HG02840 (cell line): ENCODE measurements around the gene GALNT9.
"Not testable (repeated sequence)": the region's sequence is repeated elsewhere in the genome, so short reads cannot be mapped to it uniquely, and the experiment has no call there.

ENCODE experiments used
- ATAC-seq: cut with Tn5 transposase; IDR thresholded peaks from one replicate; pipeline ENCODE4 v1.9.1; 2021; ENCODE audit warnings: mild to moderate bottlenecking, moderate library complexity, moderate number of reproducible peaks; ENCODE audit not compliant: unreplicated experiment, low FRiP score

GALNT9 gene

DNA sequence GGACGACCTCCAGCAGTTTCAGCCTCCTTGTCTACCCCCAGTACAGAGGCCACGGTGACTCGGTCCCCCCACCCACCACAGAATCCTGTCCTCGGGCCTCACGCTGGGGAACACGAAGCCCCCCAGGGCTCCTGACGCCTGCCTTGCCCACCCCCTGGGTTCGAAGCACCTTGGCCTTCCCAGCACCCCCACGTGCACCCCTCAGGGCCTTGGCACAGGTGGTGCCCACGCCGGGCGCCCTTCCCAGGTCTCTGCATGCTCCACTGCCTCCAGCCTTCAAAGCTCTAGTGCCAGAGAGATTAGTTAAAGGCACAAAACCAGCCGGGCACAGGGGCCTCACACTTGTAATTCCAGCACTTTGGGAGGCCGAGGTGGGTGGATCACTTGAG is 123.3 kb downstream of the GALNT9 start:
- no peak for ATAC-seq

DNA sequence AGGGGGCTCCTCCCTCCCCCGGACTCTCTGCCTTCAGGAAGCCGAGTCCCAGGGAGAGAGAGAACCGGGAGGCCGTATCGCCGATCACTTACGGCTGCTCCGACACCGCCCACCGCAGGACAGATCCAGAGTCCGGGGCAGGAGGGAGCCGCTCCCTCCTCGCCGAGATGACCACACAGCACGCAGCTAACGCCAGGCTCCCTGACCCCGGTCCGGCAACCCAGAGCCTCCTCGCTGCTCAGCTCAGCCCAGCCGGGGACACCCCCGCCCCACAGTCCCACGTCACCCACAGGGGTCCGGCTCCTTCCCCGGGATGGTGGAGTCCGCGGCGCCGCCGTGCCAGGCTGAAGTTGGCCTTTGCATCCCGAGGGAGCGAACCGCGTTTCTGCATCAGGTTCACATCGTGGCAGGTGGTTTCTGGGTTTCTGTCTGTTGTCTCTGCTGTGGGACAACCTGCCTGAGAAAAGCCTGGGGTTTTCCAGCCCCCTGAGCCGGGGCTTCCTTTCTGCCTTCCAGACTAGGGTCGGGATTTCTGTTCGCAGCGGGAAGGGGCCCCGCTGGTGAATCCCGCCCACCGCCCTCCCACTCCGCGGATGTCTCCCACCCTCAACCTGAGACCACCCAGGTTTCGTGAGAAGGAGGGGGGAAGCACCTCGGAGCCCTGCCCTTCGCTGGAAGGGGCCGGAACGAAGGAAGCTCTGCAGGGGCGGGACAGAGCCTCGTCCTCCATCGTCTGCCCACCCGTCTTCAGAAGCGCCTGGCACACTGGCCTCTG is 123.9 kb downstream of the GALNT9 start:
- ATAC-seq = no peak

- ATAC-seq = no peak
Measured at GRCh38 chr12:132204793-132205270, 124.6 kb downstream of the GALNT9 start.

- no peak for ATAC-seq
Measured at GRCh38 chr12:132204063-132204792, 125.2 kb downstream of the GALNT9 start.

GRCh38 chr12:132202929-132203721 is 126.3 kb downstream of the GALNT9 start:
- ATAC-seq = no peak

DNA sequence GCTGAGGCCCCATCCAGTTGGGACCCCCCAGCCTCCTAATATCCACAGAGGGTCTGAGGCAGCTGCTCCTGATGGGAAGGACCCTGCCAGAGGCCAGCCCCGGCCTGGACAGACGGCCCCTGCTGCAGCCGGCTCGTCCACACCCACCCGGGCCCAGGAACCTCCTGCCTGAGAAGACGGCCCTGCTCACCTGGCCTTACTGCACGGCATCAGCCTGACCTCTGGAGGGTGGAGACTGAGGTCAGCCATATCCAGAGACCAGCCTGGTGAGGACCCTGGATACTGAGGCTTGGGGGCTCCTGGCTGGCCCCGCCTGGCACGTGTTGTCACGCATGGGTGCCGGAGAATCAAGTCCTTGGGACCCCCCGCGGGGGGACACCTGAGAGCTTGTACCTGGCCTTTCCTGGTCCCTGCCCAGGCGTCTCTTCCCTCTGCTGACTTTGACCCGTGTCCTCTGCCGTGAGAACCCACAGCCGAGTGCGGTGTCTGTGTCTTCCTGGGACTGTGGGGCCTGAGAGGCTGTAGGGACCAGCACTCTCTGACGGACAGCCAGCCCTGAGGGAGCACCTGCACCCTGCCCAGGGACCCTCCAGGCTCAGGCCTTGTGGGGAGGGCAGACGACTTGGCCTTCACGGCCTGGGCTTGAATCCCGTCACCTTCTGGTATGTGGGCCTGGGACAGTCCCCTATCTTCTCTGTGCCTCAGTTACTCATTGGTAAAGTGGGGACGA is 127.8 kb downstream of the GALNT9 start:
- no peak for ATAC-seq

GRCh38 chr12:132200800-132201199 is 128.6 kb downstream of the GALNT9 start:
- ATAC-seq = no peak

GRCh38 chr12:132199526-132200319 is 129.7 kb downstream of the GALNT9 start:
- ATAC-seq = no peak

DNA sequence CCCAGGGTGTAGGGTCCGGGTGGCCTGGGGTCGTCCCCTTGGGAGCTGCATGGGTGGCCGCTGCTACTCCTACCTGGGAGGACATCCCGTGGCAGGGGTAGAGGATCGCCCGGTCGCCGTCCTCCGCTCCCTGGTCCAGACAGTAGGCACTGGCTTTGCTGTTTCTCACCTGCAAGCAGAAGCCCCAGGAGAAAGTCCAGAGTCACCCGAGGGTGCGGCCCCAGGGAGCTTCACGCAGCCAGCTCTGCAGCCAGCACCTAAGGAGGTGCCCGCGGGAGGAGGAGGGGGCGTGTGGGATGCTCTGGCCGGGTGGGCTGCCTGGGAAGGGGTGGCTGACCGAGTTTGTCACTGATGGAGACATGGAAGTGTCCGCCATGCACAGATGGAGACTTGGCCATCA is 130.3 kb downstream of the GALNT9 start:
- ATAC-seq = no peak

- ATAC-seq = no peak
Measured at GRCh38 chr12:132197581-132198354, 131.6 kb downstream of the GALNT9 start.

DNA sequence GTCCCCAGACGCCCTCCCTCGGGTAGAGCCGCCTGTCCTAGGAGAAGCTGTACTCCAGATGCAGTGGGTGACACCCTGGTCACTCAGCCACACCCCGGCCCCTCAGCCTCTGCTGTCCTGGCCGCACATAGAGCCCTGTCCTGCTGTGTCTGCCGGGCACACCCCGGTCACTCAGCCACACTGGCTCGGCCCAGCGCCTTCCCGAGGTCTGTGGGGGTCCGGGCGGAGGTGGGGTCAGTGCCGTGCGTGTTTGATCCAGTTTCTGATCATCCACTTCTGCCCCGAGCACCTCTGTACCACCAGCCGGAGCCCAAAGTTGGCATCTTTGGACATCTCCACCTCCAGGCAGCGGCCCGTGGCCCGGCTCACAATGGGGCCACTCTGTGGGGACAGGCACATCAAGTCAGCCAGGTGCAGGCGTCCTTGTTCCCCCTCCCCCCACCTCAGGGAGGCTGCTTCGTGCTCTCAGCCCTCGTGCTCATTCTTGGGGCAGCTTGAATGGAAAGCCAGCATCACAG is 132.5 kb downstream of the GALNT9 start:
- no peak for ATAC-seq

DNA sequence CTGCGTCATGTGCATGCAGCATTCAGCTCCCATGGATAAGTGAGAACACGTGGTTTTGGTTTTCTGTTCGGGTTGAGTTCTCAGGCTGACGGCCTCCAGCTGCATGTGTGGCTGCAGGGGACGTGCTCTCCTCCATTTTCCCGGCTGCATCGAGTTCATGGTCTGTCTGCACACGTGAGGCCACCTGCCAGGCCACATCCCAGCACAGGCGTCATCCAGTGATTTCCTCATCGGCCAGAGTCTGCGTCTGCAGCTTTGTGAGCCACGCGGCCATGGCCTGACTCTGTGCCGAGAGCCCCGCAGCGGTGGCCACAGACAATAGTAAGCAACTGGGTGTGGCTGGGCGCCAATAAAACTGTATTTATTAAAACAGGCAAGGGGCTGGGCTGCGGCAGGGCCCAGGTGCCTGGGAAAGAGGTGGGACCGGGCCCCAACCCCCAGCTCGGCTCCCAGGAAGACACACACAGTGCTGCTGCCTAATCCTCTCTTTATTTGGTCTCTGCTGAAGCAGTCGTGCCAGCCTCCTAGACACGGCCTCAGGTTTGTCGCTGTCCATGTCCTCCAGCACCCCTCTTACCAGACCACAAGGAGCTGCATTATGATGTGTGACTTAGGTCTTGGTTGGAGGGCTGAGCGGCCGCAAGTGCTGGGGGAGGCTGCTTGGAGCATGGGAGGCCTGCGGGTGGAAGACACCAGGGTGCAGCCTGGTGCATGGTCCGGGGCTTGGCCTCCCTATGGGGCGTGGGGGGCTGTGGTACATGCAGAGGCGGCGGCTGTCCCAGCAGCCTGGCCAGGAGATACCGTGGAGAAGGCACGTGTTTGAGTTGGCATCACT is 133.1 kb downstream of the GALNT9 start:
- no peak for ATAC-seq

DNA sequence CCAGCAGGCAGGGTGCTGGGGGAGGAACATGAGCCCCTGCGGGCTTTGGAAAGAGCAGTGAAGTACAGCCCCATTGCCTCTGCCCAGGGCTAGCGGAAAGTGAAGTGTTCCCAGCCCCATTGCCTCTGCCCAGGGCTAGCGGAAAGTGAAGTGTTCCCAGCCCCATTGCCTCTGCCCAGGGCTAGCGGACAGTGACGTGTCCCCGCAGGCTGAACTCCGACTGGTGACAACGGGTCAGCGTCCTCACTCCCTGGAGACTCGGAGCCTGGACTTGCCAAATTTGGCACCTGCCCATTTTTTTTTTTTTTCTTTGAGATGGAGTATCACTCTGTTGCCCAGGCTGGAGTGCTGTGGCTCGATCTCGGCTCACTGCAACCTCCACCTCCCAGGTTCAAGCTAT is 134.1 kb downstream of the GALNT9 start:
- ATAC-seq = not testable (repeated sequence)

DNA sequence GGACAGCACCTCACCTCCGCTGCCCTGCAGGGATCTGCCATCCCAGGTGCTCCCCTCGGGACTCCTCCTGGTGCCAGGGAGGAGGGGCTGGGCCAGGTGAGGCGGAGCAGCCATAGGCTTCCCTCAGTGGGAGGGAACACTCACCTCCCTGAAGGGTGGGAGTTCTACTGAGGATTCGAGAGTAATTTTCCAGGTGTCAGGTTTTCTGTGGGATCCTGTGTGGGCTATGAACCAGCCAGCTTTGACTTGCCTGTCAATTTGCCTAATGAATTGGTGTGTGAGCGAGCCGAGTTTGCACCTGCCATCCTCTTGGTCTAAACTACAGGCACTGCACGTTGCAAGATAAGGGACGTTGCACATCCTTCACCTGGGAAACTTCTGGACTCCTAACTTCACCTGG is 134.8 kb downstream of the GALNT9 start:
- no peak for ATAC-seq

GRCh38 chr12:132194056-132194455 is 135.3 kb downstream of the GALNT9 start:
- no peak for ATAC-seq

GRCh38 chr12:132191715-132192553 is 137.5 kb downstream of the GALNT9 start:
- no peak for ATAC-seq
